ENCODE results near the gene ANG.
A peak's percentile ranks its signal among the peaks of the same experiment; 100 is the strongest.

The ANG gene

DNA sequence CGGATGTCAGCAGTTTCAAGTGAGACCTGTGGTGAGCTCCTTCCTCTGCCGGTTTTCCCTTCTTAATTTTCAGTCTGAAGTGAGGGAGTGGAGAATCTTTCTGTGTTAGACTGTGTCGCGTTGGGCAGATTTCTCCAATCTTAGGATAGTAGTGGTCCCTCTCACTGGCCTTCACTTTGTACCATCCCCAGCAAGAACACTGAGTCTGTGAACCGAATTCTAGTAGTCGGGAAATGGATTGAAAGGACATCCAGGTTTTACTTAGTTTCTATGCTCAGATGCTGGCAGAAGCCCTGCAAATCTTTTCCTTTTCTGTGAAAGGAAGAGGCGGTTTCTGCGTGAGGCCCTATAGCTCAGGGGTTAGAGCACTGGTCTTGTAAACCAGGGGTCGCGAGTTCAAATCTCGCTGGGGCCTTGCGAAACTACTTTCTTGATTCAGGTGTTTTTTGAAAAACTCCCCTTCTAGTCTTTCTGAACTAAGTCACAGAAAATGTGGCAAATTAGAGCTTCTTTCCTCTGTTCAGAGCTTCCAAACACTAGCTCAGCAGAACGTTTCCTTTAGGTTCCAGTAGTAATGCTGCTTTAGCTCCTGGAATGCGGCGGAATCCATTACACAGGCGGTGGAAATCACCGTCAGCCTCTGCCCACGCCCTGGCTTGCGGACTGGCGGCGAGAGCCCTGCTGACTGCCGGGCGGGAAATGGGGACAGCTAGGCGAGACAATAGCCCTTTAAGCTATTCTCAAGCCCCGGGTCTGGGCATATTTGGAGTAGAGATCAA lies 7.0 kb upstream of the ANG start:
- in situ Hi-C loops (cut with HindIII; ENCODE audit: low sequenced_read_pairs): no loop called here
- DNase-seq (ENCODE audit: low read depth, low spot score): peak; percentile 93
- H3K4me3 ChIP-seq (ENCODE audit: low read depth, low read length): peak overlapping the region; percentile 83
- TF ChIP-seq, protein P1, sequence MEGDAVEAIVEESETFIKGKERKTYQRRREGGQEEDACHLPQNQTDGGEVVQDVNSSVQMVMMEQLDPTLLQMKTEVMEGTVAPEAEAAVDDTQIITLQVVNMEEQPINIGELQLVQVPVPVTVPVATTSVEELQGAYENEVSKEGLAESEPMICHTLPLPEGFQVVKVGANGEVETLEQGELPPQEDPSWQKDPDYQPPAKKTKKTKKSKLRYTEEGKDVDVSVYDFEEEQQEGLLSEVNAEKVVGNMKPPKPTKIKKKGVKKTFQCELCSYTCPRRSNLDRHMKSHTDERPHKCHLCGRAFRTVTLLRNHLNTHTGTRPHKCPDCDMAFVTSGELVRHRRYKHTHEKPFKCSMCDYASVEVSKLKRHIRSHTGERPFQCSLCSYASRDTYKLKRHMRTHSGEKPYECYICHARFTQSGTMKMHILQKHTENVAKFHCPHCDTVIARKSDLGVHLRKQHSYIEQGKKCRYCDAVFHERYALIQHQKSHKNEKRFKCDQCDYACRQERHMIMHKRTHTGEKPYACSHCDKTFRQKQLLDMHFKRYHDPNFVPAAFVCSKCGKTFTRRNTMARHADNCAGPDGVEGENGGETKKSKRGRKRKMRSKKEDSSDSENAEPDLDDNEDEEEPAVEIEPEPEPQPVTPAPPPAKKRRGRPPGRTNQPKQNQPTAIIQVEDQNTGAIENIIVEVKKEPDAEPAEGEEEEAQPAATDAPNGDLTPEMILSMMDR (IDR thresholded peaks at IDR 0.05; ENCODE audit: low read depth, low read length): no peak

DNA sequence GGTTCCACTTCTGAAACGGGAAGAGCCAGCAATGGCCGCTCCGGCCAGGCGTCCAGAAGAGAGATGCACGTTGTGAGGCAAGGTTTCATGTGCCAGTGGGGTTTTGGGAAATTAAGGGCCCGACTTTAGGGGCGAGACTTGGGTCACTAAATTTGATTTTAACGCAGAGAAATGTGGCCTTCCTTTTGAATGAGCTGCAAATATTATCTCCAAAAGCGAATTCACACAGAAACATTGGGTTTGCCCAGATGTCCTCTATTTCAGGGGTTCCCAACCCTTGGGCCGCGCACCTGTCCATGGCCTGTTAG lies 6.5 kb upstream of the ANG start:
- DNase-seq (ENCODE audit: low read depth, low spot score): no peak
- peak overlapping the region; percentile 83 for H3K4me3 ChIP-seq (ENCODE audit: low read depth, low read length)
- TF ChIP-seq, protein P1 (IDR thresholded peaks at IDR 0.05; ENCODE audit: low read depth, low read length): no peak
- in situ Hi-C loops (cut with HindIII; ENCODE audit: low sequenced_read_pairs): no loop called here

DNA sequence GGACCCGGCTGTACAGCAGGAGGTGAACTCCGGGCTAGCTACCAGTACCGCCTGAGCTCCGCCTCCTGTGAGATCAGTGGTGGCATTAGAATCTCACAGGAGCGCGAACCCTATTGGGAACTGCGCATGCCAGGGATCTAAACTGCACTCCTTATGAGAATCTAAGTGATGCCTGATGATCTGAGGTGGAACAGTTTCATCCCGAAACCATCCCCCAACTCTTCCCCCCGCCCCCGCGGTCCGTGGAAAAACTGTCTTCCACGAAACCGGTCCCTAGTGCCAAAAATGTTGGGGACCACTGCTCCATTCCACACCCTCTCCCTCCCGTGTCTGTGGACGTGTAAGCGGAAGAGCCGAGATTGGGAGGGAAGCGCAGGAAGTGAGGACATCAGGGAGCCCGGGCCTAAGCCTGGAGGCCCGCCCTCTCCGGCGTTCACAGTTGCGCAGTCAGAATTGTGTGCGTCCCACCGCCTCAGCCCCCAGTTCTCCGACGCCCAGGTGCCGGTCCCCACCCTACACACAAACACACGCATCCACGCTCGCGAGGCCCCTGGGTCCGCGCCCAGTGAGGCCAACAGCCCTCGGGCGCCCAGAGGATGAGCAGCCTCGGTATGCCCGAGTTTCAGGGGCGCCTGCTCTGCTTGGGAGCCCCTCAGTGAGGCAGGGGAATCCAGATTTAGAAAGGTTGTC lies 6.0 kb upstream of the ANG start:
- H3K4me3 ChIP-seq (ENCODE audit: low read depth, low read length): peak overlapping the region; percentile 83
- TF ChIP-seq, protein P1 (IDR thresholded peaks at IDR 0.05; ENCODE audit: low read depth, low read length): no peak
- in situ Hi-C loops (cut with HindIII; ENCODE audit: low sequenced_read_pairs): no loop called here
- peak; percentile 95 for DNase-seq (ENCODE audit: low read depth, low spot score)

DNA sequence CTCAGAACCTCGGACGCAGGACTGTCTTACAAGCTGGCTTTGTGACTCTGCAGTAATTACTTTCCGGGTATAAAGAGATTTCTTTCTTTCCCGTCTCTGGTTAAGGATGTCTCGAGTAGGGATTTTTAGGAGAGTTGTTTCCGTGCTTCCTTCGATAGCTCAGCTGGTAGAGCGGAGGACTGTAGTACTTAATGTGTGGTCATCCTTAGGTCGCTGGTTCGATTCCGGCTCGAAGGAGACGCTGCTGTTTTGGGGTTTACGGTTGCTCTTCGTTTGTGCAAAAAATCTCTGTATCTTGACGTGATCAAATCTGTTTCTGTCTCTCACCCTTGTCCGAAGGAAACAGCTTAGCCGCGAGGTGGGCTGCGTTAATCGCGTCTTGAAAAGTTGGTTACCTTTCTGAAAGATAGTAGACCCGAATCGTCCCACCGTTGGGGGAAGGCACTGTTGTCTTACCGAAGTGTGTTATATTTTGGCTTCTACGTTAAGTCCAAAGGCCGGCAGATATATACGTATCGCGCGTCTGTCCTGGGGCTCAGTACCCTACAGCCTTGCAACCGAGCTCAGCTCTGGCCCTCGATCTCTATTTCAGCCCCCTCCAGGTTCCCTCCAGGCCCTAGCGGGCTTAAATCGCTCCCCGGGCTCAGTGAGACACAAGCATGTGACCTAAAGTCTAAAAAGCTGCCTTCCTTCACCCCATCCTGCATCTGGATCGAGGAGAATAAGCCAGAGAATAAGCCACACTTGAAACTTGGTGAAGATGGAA lies 5.3 kb upstream of the ANG start:
- peak; percentile 91 for DNase-seq (ENCODE audit: low read depth, low spot score)
- TF ChIP-seq, protein P1 (IDR thresholded peaks at IDR 0.05; ENCODE audit: low read depth, low read length): no peak
- H3K4me3 ChIP-seq (ENCODE audit: low read depth, low read length): peak overlapping the region; percentile 83
- in situ Hi-C loops (cut with HindIII; ENCODE audit: low sequenced_read_pairs): no loop called here

DNA sequence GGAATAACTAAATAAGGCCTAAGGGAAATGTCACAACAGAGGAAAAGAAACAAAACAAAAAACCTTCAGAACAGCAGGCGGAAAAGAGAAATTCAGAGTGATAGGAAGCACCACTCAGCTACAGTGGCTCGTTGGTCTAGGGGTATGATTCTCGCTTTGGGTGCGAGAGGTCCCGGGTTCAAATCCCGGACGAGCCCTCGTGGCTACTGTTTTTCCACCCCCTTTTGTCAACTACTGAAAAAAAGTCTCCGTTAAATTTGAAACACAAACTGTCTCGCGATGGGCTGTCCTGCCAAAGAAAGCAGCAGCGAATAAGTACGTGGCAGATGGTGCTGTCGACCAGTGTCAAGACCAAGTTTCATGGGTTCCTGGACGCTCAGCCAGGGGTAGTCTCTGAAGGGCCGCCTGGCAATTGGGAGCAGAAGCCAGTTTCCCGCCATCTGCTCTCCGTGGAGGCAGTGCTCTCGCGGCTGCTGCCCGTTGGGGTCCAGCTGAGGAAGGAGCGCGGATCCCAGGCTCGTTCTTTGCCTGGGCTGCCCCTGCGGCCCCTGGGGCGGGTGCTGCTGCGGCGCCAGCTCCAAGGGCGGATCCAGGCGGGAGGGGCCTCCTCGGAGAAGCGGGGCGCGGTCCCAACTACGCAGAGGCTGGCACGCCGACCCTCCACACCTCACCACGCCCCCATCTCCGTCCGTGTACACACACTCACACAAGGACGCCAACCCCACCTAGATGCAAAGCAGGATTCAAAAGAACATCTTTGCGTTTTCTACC lies 4.5 kb upstream of the ANG start, which contains the start of gene RNASE4:
RNASE4 (plus strand) TSS at position 670 of the 771 bp plus-strand sequence. CDS start 14,812 bp downstream, outside the sequence.
- in situ Hi-C loops (cut with HindIII; ENCODE audit: low sequenced_read_pairs): no loop called here
- DNase-seq (ENCODE audit: low read depth, low spot score): peak; percentile 88
- peak within 1 kb of the TSS; percentile 83 for H3K4me3 ChIP-seq (ENCODE audit: low read depth, low read length)

More for the DNA sequence above, 4.5 kb upstream of the ANG start, which contains the start of gene RNASE4:
- TF ChIP-seq, protein P1 (IDR thresholded peaks at IDR 0.05; ENCODE audit: low read depth, low read length): no peak

Measured in astrocyte of the spinal cord (primary cell).